GM12892 (cell line): Measurements from ENCODE around the gene SORT1.

ENCODE experiments used
- POLR2A ChIP-seq: IDR thresholded peaks from 2 replicates; pipeline ENCODE4 v1.6.1; 2011; ENCODE audit warnings: low read depth, low read length, control low read depth
- POLR2AphosphoS5 ChIP-seq: IDR thresholded peaks from 2 replicates; pipeline ENCODE4 v1.6.1; 2011; ENCODE audit warnings: low read depth, low read length, control low read depth
- TAF1 ChIP-seq: IDR thresholded peaks from 2 replicates; pipeline ENCODE4 v1.6.1; 2011; ENCODE audit warnings: low read depth, mild to moderate bottlenecking, control low read depth, low read length, borderline replicate concordance

DNA sequence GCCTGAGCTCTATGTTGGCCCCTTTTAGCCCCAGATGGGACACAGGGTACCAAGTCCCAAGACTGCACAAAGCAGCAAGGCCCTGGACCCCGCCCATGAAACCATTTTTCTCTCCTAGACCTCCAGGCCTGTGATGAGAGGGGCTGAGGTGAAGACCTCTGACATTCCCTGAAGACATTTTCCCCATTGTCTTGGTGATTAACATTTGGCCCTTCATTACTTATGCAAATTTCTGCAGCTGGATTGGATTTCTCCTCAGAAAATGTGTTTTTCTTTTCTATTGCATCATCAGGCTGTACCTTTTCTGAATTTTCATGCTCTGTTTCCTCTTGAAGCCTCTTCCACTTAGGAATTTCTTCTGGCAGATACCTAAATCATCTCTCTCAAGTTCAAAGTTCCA lies 36.8 kb upstream of the SORT1 start:
- TF ChIP-seq POLR2A (no peak), POLR2AphosphoS5 (no peak), TAF1 (no peak)
